Esophagus squamous epithelium (tissue), 4 donors: ENCODE results near the gene CDH11.

Experiments used
- POLR2A ChIP-seq, 4 donors: fragments of 450-650 bp; IDR thresholded peaks; one replicate each; pipeline ENCODE4 v1.6.1; 2017; ENCODE audit warnings: antibody characterized with exemption in 4 of 4, mild to moderate bottlenecking in 4 of 4, moderate library complexity in 3 of 4
- TF ChIP-seq, protein P1 (sequence below), 6 experiments: fragments of 450-650 bp in 4 of 6; fragments of 200-600 bp in 2 of 6; sonication (generic) in 2 of 6; IDR thresholded peaks; one replicate each; pipeline ENCODE4 v1.5.1; 2016 to 2019; ENCODE audit warnings: antibody characterized with exemption in 6 of 6, mild to moderate bottlenecking in 4 of 6, moderate library complexity in 4 of 6

DNA sequence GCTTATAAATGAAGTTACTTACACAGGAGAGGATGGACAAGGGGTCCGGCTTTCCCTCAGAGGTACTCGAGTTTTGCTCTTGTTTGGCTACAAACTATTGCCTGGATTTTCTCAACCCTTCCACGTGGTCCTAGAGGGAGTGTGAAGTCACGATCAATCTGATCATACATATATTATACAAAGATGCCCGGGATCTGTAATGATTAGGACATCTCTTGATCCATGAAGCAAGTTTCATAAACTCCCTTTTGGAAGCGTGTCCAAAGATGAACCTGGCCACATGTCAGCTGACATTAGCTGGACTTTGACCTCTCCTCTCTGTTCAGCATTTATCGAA lies 2.3 kb upstream of the CDH11 start:
- no peak for TF ChIP-seq POLR2A (IDR thresholded peaks at IDR 0.05)
- TF ChIP-seq, protein P1, sequence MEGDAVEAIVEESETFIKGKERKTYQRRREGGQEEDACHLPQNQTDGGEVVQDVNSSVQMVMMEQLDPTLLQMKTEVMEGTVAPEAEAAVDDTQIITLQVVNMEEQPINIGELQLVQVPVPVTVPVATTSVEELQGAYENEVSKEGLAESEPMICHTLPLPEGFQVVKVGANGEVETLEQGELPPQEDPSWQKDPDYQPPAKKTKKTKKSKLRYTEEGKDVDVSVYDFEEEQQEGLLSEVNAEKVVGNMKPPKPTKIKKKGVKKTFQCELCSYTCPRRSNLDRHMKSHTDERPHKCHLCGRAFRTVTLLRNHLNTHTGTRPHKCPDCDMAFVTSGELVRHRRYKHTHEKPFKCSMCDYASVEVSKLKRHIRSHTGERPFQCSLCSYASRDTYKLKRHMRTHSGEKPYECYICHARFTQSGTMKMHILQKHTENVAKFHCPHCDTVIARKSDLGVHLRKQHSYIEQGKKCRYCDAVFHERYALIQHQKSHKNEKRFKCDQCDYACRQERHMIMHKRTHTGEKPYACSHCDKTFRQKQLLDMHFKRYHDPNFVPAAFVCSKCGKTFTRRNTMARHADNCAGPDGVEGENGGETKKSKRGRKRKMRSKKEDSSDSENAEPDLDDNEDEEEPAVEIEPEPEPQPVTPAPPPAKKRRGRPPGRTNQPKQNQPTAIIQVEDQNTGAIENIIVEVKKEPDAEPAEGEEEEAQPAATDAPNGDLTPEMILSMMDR (IDR thresholded peaks at IDR 0.05), result no peak
